Caco-2 (cell line): Measurements from ENCODE around the gene RIPPLY3. TPM values are rescaled to one million over a fixed set of nuclear protein-coding genes. Genes with fewer than 3 reads are reported as not detected.

Experiments used
- BruUV-seq: library from RNA; stranded (reverse); fragments of 400-500 nt; replicated peaks from 2 replicates; lab custom pipeline; 2021; lab: Mats Ljungman, UMichigan
- CTCF ChIA-PET: fragments of 300-600 bp; sonication (Branson Sonifier 250); formaldehyde crosslinking; loops from one replicate; lab custom pipeline; 2022; ENCODE audit warnings: antibody characterized with exemption; lab: Charles Lee
- POLR2A ChIA-PET: fragments of 300-600 bp; sonication (Branson Sonifier 250); formaldehyde crosslinking; loops from one replicate; lab custom pipeline; 2022; ENCODE audit warnings: antibody characterized with exemption; lab: Charles Lee
- DNase-seq, 2 experiments: peaks; one replicate each; pipeline versions ENCODE4 v3.0.0 to v3.0.0-alpha.2; 2020 to 2022
- H3K27me3 ChIP-seq: replicated peaks from 2 replicates; pipeline ENCODE4 v1.6.0; 2011; ENCODE audit warnings: low read length; ENCODE audit not compliant: control insufficient read depth, insufficient read depth
- H3K36me3 ChIP-seq: 2 replicates; pipeline ENCODE4 v1.5.1; 2011; ENCODE audit warnings: low read length; ENCODE audit not compliant: control insufficient read depth, insufficient read depth
- H3K4me1 ChIP-seq: fragments of 250-450 bp; sonication (Bioruptor Pico); 2 replicates; pipeline ENCODE4 v1.5.1; 2020; ENCODE audit warnings: mild to moderate bottlenecking
- H3K4me3 ChIP-seq: 2 replicates; pipeline ENCODE4 v1.5.1; 2011; ENCODE audit warnings: low read depth, mild to moderate bottlenecking, control low read depth, low read length
- H3K9me3 ChIP-seq: fragments of 250-450 bp; sonication (Bioruptor Pico); 2 replicates; pipeline ENCODE4 v1.5.1; 2020; ENCODE audit warnings: mild to moderate bottlenecking, moderate library complexity
- H3K27ac Mint-ChIP-seq: one replicate; pipeline ENCODE4 v1.8.0; 2022; ENCODE audit warnings: mixed read lengths; ENCODE audit not compliant: unreplicated experiment
- H3K27me3 Mint-ChIP-seq: one replicate; pipeline ENCODE4 v1.8.0; 2022; ENCODE audit warnings: mixed read lengths; ENCODE audit not compliant: insufficient read depth, unreplicated experiment
- H3K36me3 Mint-ChIP-seq: one replicate; pipeline ENCODE4 v1.8.0; 2022; ENCODE audit warnings: mild to moderate bottlenecking, mixed read lengths; ENCODE audit not compliant: insufficient read depth, unreplicated experiment
- H3K4me1 Mint-ChIP-seq: one replicate; pipeline ENCODE4 v1.8.0; 2022; ENCODE audit warnings: low read depth, mixed read lengths; ENCODE audit not compliant: unreplicated experiment
- H3K4me3 Mint-ChIP-seq: one replicate; pipeline ENCODE4 v1.8.0; 2022; ENCODE audit warnings: mild to moderate bottlenecking, moderate library complexity, mixed read lengths; ENCODE audit not compliant: unreplicated experiment
- H3K9me3 Mint-ChIP-seq: one replicate; pipeline ENCODE4 v1.8.0; 2022; ENCODE audit warnings: mixed read lengths; ENCODE audit not compliant: unreplicated experiment
- CTCF ChIP-seq, 2 experiments: fragments of 200-600 bp in 1 of 2; IDR thresholded peaks; 1 replicate in 1 of 2; 2 replicates in 1 of 2; pipeline versions ENCODE4 v1.5.1 to v1.8.0; 2011 to 2022; ENCODE audit warnings: antibody characterized with exemption in 1 of 2, control low read depth in 1 of 2, inconsistent platforms in 1 of 2, low read depth in 1 of 2, low read length in 1 of 2, mild to moderate bottlenecking in 1 of 2, moderate library complexity in 1 of 2; ENCODE audit not compliant: insufficient read depth in 1 of 2, severe bottlenecking in 1 of 2, unreplicated experiment in 1 of 2
- intact Hi-C: fragments of 100-400 bp; cut with micrococcal nuclease; formaldehyde crosslinking; loops from one replicate; pipeline ENCODE4 v1.10.0; 2022; ENCODE audit not compliant: unreplicated experiment
- total RNA-seq: library from RNA; stranded (reverse); gene quantifications from 2 replicates; pipeline ENCODE4 v1.2.3, GENCODE V29; 2022

RIPPLY3 gene
- total RNA-seq, 1 experiment from 2014 or later: 0.91 TPM

- Histone ChIP-seq H3K4me3 (peak within 1 kb of the TSS; percentile 63), H3K36me3 (no peaks in the 10 kb centered on the region), H3K9me3 (no peaks in the 10 kb centered on the region), H3K27me3 (no peaks in the 10 kb centered on the region), H3K4me1 (peaks cover 26% of the 10 kb centered on the region)
- no peaks in the 10 kb centered on the region for H3K9me3 Mint-ChIP-seq
- H3K36me3 Mint-ChIP-seq: peaks cover 21% of the 10 kb centered on the region
- BruUV-seq: no TSS peak
- peaks cover 10% of the 10 kb centered on the region for H3K4me1 Mint-ChIP-seq
- CTCF ChIA-PET: interaction anchor here (0.5 to 3.0 kb wide), 8 partner anchors 11 to 60 kb away, joined by 3 to 22 read pairs (median 3); no protein-coding TSS in a partner anchor
- TF ChIP-seq CTCF (IDR thresholded peaks at IDR 0.05; ENCODE audit: insufficient read depth in 1 of 2, low read depth in 1 of 2, low read length in 1 of 2, severe bottlenecking in 1 of 2, unreplicated experiment in 1 of 2): peak; percentile 22 to 30
- peak within 1 kb of the TSS; percentile 90 for H3K4me3 Mint-ChIP-seq
- intact Hi-C loops: loop anchor here (5.0 kb wide), 1 partner anchor 401 kb away; the partner anchor contains the start of gene DYRK1A
- peak within 1 kb of the TSS; percentile 98 for H3K27ac Mint-ChIP-seq
- DNase-seq: peak; percentile 83 to 87
- POLR2A ChIA-PET: interaction anchor here (0.5 to 1.0 kb wide), 8 partner anchors 10 to 647 kb away, joined by 3 to 9 read pairs (median 4); no protein-coding TSS in a partner anchor
- H3K27me3 Mint-ChIP-seq: no peaks in the 10 kb centered on the region
Measured at GRCh38 chr21:36966066-36966820, 40.3 kb upstream of the RIPPLY3 start, which contains the start of gene HLCS. TSS of gene HLCS (minus strand) at chr21:36966669. CDS start at chr21:36966638, 31 bp downstream.

GRCh38 chr21:36966821-36967768 lies 39.4 kb upstream of the RIPPLY3 start:
- Mint-ChIP-seq H3K9me3 (no peaks in the 10 kb centered on the region), H3K27me3 (no peaks in the 10 kb centered on the region), H3K4me1 (peaks cover 10% of the 10 kb centered on the region), H3K4me3 (peak overlapping the region; percentile 90), H3K27ac (no peak overlapping the region), H3K36me3 (peaks cover 21% of the 10 kb centered on the region)
- intact Hi-C loops: loop anchor here (5.0 kb wide), 1 partner anchor 400 kb away; the partner anchor contains the start of gene DYRK1A
- H3K27me3 ChIP-seq: no peaks in the 10 kb centered on the region
- peak overlapping the region; percentile 63 for H3K4me3 ChIP-seq
- POLR2A ChIA-PET: interaction anchor here (0.5 to 0.7 kb wide), 6 partner anchors 10 to 647 kb away, joined by 3 to 9 read pairs (median 4); no protein-coding TSS in a partner anchor
- peak in 1 of 2 experiments; percentile 56 for DNase-seq
- H3K36me3 ChIP-seq: no peaks in the 10 kb centered on the region
- CTCF ChIA-PET: interaction anchor here (0.6 to 3.0 kb wide), 6 partner anchors 10 to 60 kb away, joined by 3 to 22 read pairs (median 4); no protein-coding TSS in a partner anchor
- H3K9me3 ChIP-seq: no peaks in the 10 kb centered on the region
- TF ChIP-seq CTCF (IDR thresholded peaks at IDR 0.05; ENCODE audit: insufficient read depth in 1 of 2, low read depth in 1 of 2, low read length in 1 of 2, severe bottlenecking in 1 of 2, unreplicated experiment in 1 of 2): no peak
- peaks cover 26% of the 10 kb centered on the region for H3K4me1 ChIP-seq
- TSS peak; percentile 55 for BruUV-seq
